OCI-LY3 (cell line): Measurements from ENCODE around the gene TMEM167A.

Experiments used
- H2AFZ ChIP-seq: fragments of 200-600, 300-600 bp; shearing (Covaris generic); 2 replicates; pipeline ENCODE4 v1.6.0; 2014; ENCODE audit warnings: antibody characterized with exemption, low read depth, low read length
- H3K27ac ChIP-seq: fragments of 200-600, 300-600 bp; sonication (generic); 2 replicates; pipeline ENCODE4 v1.5.1; 2014; ENCODE audit warnings: mild to moderate bottlenecking, low read length, moderate library complexity, mixed read lengths
- H3K27me3 ChIP-seq: fragments of 200-600, 300-600 bp; sonication (generic); 2 replicates; pipeline ENCODE4 v1.6.1; 2014; ENCODE audit warnings: low read depth, low read length, mixed read lengths
- H3K36me3 ChIP-seq: fragments of 200-600, 300-600 bp; sonication (generic); replicated peaks from 2 replicates; pipeline ENCODE3; 2014; ENCODE audit warnings: low read depth, low read length, mixed read lengths
- H3K4me1 ChIP-seq: fragments of 300-600, 200-600 bp; sonication (generic); 2 replicates; pipeline ENCODE4 v1.6.1; 2014; ENCODE audit warnings: low read length, mixed read lengths
- H3K4me2 ChIP-seq: fragments of 200-600, 300-600 bp; sonication (generic); 2 replicates; pipeline ENCODE4 v1.6.1; 2014; ENCODE audit warnings: low read length, mixed read lengths
- H3K4me3 ChIP-seq: fragments of 300-600, 200-600 bp; sonication (generic); 2 replicates; pipeline ENCODE4 v1.5.1; 2014; ENCODE audit warnings: antibody characterized with exemption, mild to moderate bottlenecking, low read length, moderate library complexity
- H3K79me2 ChIP-seq: fragments of 300-600, 200-600 bp; shearing (Covaris generic); 2 replicates; pipeline ENCODE4 v1.6.1; 2014; ENCODE audit warnings: mild to moderate bottlenecking, low read length, mixed read lengths
- H3K9ac ChIP-seq: fragments of 300-600, 200-600 bp; shearing (Covaris generic); 2 replicates; pipeline ENCODE4 v1.6.0; 2014; ENCODE audit warnings: mild to moderate bottlenecking, low read length, moderate library complexity
- H3K9me3 ChIP-seq: fragments of 200-600, 300-600 bp; shearing (Covaris generic); 2 replicates; pipeline ENCODE4 v1.6.1; 2014; ENCODE audit warnings: low read length, mixed read lengths; ENCODE audit not compliant: insufficient read depth
- H4K20me1 ChIP-seq: fragments of 200-600, 300-600 bp; sonication (generic); 2 replicates; pipeline ENCODE4 v1.6.1; 2016; ENCODE audit warnings: low read length, mixed read lengths; ENCODE audit not compliant: insufficient read depth
- CTCF ChIP-seq: fragments of 200-600, 300-600 bp; sonication (generic); IDR thresholded peaks from 2 replicates; pipeline ENCODE4 v1.5.1; 2014; ENCODE audit warnings: antibody characterized with exemption, low read length, low read depth
- EZH2phosphoT487 ChIP-seq: fragments of 200-600 bp; shearing (Covaris generic); IDR thresholded peaks from 2 replicates; pipeline ENCODE4 v1.6.1; 2018; ENCODE audit warnings: antibody characterized with exemption, mixed run types, low read depth

TMEM167A gene

GRCh38 chr5:83029912-83030311, 47.3 kb downstream of the TMEM167A start:
- TF ChIP-seq CTCF: no peak
- TF ChIP-seq EZH2phosphoT487: no peak
- Histone ChIP-seq H3K4me3 (no peak overlapping the region), H2AFZ (no peak overlapping the region), H3K79me2 (no peaks in the 10 kb centered on the region), H3K9me3 (no peaks in the 10 kb centered on the region), H4K20me1 (no peaks in the 10 kb centered on the region), H3K36me3 (no peaks in the 10 kb centered on the region), H3K4me1 (peaks cover 10% of the 10 kb centered on the region), H3K27ac (no peak overlapping the region), H3K9ac (no peak overlapping the region), H3K27me3 (no peaks in the 10 kb centered on the region), H3K4me2 (no peak overlapping the region)

GRCh38 chr5:83026930-83027687, 50.1 kb downstream of the TMEM167A start:
- H2AFZ ChIP-seq: no peak overlapping the region
- H3K4me3 ChIP-seq: no peak overlapping the region
- no peak overlapping the region for H3K27ac ChIP-seq
- no peak for TF ChIP-seq EZH2phosphoT487
- no peak for TF ChIP-seq CTCF
- no peaks in the 10 kb centered on the region for H3K36me3 ChIP-seq
- no peak overlapping the region for H3K4me2 ChIP-seq
- H3K27me3 ChIP-seq: no peaks in the 10 kb centered on the region
- no peak overlapping the region for H3K9ac ChIP-seq
- no peaks in the 10 kb centered on the region for H3K79me2 ChIP-seq
- peaks cover 10% of the 10 kb centered on the region for H3K4me1 ChIP-seq
- no peaks in the 10 kb centered on the region for H3K9me3 ChIP-seq
- H4K20me1 ChIP-seq: no peaks in the 10 kb centered on the region

GRCh38 chr5:83026516-83026915, 50.7 kb downstream of the TMEM167A start:
- H3K9ac ChIP-seq: no peak overlapping the region
- H3K4me2 ChIP-seq: no peak overlapping the region
- no peaks in the 10 kb centered on the region for H3K79me2 ChIP-seq
- H3K36me3 ChIP-seq: no peaks in the 10 kb centered on the region
- H3K9me3 ChIP-seq: no peaks in the 10 kb centered on the region
- peaks cover 10% of the 10 kb centered on the region for H3K4me1 ChIP-seq
- no peaks in the 10 kb centered on the region for H3K27me3 ChIP-seq
- H3K4me3 ChIP-seq: no peak overlapping the region
- H2AFZ ChIP-seq: no peak overlapping the region
- TF ChIP-seq EZH2phosphoT487 (no peak), CTCF (no peak)
- H3K27ac ChIP-seq: no peak overlapping the region
- H4K20me1 ChIP-seq: no peaks in the 10 kb centered on the region

GRCh38 chr5:83025690-83026478, 51.3 kb downstream of the TMEM167A start:
- no peaks in the 10 kb centered on the region for H3K27me3 ChIP-seq
- H2AFZ ChIP-seq: no peak overlapping the region
- H3K36me3 ChIP-seq: no peaks in the 10 kb centered on the region
- peaks cover 10% of the 10 kb centered on the region for H3K4me1 ChIP-seq
- H4K20me1 ChIP-seq: no peaks in the 10 kb centered on the region
- H3K4me3 ChIP-seq: no peak overlapping the region
- no peak overlapping the region for H3K9ac ChIP-seq
- H3K27ac ChIP-seq: no peak overlapping the region
- no peaks in the 10 kb centered on the region for H3K9me3 ChIP-seq
- H3K4me2 ChIP-seq: no peak overlapping the region
- no peaks in the 10 kb centered on the region for H3K79me2 ChIP-seq
- TF ChIP-seq EZH2phosphoT487 (no peak), CTCF (no peak)
